Kidney glomerular epithelial cell (primary cell): ENCODE results near the gene NOX5.
"Not testable (repeated sequence)": the region's sequence is repeated elsewhere in the genome, so short reads cannot be mapped to it uniquely, and the experiment has no call there.

Experiments used
- DNase-seq: peaks from one replicate; lab custom pipeline; 2025; lab: John Stamatoyannopoulos, UW

The NOX5 gene

GRCh38 chr15:69059557-69059943 is 45.1 kb downstream of the NOX5 start:
- DNase-seq: no peak

DNA sequence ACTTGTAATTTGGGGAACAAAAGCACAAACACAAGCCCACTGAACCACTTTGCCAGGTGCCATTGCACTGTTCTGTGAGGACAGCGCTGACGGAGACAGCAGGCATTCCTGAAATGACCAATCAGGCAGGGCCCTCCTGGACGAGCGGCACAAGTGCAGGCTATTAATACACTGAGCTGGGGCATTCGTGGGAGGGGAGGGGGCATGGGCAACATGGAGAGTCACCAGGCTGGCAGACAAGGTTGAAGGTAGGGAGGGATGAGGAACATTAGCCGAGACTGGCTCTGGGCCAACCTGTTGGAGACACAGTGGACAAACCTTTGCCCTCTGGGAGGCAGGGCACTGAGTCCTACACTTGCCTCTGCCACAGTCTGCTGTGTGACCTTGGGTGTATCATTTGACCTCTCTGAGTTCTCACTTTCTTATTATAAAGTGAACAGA is 45.6 kb downstream of the NOX5 start:
- no peak for DNase-seq

GRCh38 chr15:69060744-69061143 is 46.2 kb downstream of the NOX5 start:
- no peak for DNase-seq

- no peak for DNase-seq
These were observed 46.9 kb downstream of the NOX5 start for GRCh38 chr15:69061414-69061842.

GRCh38 chr15:69064649-69065048 is 50.2 kb downstream of the NOX5 start:
- no peak for DNase-seq

DNA sequence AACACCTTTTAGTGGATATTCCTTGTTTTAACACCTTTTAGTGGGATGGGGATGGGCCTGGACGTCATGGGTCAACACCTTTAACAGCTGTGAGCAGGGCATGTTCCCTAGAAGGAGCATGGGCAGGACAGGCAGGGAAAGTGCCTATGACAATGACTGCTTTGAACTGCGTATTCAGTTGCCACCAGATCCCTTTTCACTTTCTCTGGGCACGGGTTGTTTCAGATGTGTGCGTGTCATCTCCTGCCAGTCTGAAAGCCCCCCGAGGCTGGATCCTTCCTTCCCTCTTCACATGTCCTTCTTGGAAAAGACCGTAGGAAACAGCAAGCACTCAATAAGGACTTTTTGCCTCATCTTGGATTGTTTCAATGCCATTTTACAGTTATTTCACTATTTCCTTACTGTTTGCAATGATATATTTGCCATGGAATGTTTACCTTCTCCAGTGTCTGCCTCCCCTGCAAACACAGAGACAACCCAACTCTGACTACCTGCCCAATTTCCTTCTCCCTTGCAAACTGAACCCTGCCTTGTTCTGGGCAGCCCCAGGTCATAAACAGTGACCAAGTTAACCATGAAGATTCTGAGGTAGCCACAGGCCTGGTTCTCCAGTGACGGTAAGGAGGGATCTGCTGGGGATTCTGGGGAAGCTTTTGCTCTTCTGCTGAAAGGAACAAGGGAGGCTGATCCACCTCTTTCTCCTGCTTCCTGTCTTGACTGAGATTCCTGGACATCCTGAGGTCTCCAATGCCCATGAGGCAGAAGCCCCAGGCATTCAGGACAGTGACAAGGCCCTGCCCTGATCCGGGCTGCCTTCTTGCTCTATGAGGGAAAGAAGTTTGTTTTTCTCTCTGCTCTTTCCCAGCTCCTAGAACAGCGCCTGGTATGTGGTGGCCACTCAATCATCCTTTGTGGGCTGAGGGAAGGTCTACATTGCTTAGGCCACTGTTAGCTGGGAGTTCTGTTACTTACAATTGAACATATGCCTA is 51.8 kb downstream of the NOX5 start:
- DNase-seq: no peak

- DNase-seq: no peak
These were observed 52.8 kb downstream of the NOX5 start for GRCh38 chr15:69067296-69067695.

- no peak for DNase-seq
These were observed 53.7 kb downstream of the NOX5 start for GRCh38 chr15:69068157-69068556.

GRCh38 chr15:69069290-69069689 is 54.8 kb downstream of the NOX5 start:
- DNase-seq: not testable (repeated sequence)

GRCh38 chr15:69069996-69070395 is 55.5 kb downstream of the NOX5 start:
- DNase-seq: no peak

DNA sequence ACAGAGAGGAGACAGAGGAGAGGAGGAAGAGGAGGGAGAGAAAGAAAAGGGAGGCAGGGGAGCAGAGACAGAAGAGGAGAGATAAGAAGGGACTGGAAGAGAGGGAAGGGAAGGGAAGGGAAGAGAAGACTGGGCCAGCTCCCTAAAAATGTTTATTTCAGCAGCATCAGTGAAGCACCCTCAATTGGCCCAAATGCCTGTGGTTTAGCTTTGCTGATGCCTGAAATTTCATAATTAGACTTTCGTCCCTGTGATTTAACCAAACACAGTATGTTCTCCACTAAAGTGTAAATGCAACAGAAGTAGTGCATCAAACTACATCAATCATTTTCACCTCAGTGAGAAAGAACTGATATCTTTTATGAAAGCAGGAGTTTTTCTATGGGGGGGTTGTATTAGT is 55.9 kb downstream of the NOX5 start:
- no peak for DNase-seq

GRCh38 chr15:69071260-69071659 is 56.8 kb downstream of the NOX5 start:
- DNase-seq: no peak

DNA sequence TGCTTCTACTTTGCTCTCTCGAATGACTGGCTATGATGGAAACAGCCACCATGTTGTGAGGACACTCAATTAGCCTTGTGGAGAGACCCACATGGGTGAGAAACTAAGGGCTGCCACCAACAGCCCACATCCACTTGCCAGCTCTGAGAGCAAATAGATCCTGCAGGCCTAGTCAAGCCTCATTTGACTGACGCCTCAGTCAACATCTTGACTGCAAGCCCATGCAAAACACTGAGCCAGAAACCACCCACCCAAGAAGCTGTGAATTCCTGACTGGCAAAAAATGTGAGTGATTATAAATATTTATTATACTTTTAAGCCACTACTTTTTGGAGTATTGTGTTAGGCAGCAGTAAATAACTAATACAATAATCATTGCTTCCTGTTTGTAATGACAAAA is 58.4 kb downstream of the NOX5 start:
- no peak for DNase-seq

GRCh38 chr15:69074001-69074842 is 59.7 kb downstream of the NOX5 start:
- DNase-seq: peak; percentile 46

GRCh38 chr15:69074843-69075224 is 60.3 kb downstream of the NOX5 start:
- DNase-seq: peak; percentile 8

DNA sequence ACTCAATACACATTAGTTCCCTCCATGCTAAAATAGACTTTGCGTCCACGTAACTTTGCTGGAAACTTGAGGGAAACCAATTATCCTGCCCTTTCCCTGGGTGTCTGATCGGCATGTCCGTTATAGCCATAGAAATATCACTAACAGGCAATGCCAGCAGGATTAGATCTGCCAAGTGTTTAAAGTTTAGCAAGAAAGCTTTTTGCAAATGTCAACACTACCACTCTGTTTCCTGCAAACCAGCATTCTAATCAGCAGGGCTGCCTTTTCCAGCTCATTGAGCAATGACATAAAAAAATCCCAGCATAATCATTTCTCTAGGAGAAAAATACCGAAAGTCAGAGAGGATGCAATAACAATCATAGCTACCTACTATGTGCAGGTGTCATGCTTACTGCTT is 60.9 kb downstream of the NOX5 start:
- DNase-seq: no peak

- no peak for DNase-seq
These were observed 62.3 kb downstream of the NOX5 start for GRCh38 chr15:69076756-69077155.

GRCh38 chr15:69078638-69079037 is 64.1 kb downstream of the NOX5 start:
- no peak for DNase-seq

- no peak for DNase-seq
These were observed 66.1 kb downstream of the NOX5 start for GRCh38 chr15:69080295-69081248.

- no peak for DNase-seq
These were observed 67.0 kb downstream of the NOX5 start for GRCh38 chr15:69081310-69082004.

DNA sequence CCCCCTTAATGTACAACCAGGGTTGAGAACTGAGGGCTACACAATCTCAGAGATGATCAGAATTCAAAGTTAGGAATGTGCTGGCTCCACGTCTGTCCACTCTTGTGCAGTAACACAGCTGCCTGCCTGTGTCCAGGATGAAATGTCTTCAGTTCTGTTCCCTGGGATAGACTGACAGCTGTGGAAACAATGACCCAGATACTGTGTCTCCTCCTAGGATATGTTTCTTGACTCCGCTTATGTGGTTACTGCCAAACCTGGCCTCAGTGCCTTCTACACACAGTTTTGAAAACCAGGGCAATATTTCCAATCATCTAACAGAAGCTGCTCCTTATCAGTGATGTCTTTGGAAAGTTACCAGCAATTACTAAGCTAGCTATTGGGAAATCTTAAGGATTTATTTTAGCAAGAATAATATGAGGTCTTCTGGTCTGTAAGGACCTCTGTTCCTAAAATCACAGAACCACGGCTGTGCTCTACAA is 67.6 kb downstream of the NOX5 start:
- no peak for DNase-seq
